Psoas muscle (tissue), 8 donors: ENCODE measurements around the gene HTR4. TPM values are rescaled to one million over a fixed set of nuclear protein-coding genes. Genes with fewer than 3 reads are reported as not detected.
A peak's percentile ranks its signal among the peaks of the same experiment; 100 is the strongest.

Experiments used
- ATAC-seq, 4 donors: fragments of 200-7000 bp; cut with Tn5 transposase; one replicate each; pipeline ENCODE4 v1.9.1; 2020; ENCODE audit warnings: moderate library complexity in 3 of 4, mild to moderate bottlenecking in 2 of 4
- DNase-seq, 2 donors: peaks; one replicate each; pipeline ENCODE4 v3.0.0-alpha.2; 2020
- H3K27ac ChIP-seq: fragments of 200-600 bp; one replicate; pipeline ENCODE4 v1.8.0; 2022
- H3K27me3 ChIP-seq, 3 donors: fragments of 200-600 bp in 1 of 3; one replicate each; pipeline versions ENCODE4 v1.6.1 to v1.8.0; 2013 to 2022; ENCODE audit warnings: low read length in 2 of 3, mild to moderate bottlenecking in 2 of 3, moderate library complexity in 1 of 3; ENCODE audit not compliant: insufficient read depth in 3 of 3
- H3K36me3 ChIP-seq, 2 donors: fragments of 200-600 bp in 1 of 2; one replicate each; pipeline versions ENCODE4 v1.6.1 to v1.8.0; 2013 to 2022; ENCODE audit warnings: low read depth in 1 of 2, mild to moderate bottlenecking in 1 of 2, moderate library complexity in 1 of 2; ENCODE audit not compliant: insufficient read depth in 1 of 2
- H3K4me1 ChIP-seq: fragments of 200-600 bp; one replicate; pipeline ENCODE4 v1.8.0; 2022
- H3K4me3 ChIP-seq: fragments of 200-600 bp; one replicate; pipeline ENCODE4 v1.8.0; 2022; ENCODE audit warnings: mild to moderate bottlenecking
- H3K9me3 ChIP-seq: fragments of 200-600 bp; one replicate; pipeline ENCODE4 v1.8.0; 2022
- CTCF ChIP-seq: fragments of 200-600 bp; IDR thresholded peaks from one replicate; pipeline ENCODE4 v1.8.0; 2022; ENCODE audit warnings: antibody characterized with exemption
- WGBS, 3 donors: extraction: QIAGEN DNeasy Blood & Tissue Kit; methylation state at CpG; one replicate each; pipeline versions ENCODE4 v1.1.6 to v1.1.7; 2013; 5-methylcytosine and 5-hydroxymethylcytosine counted together
- intact Hi-C, 2 donors: fragments of 100-400 bp; cut with DNase I; formaldehyde crosslinking; loops; one replicate each; pipeline versions ENCODE4 v1.11.0 to v1.14.2; 2022
- polyA plus RNA-seq, 3 donors: library from polyadenylated mRNA; stranded (reverse); fragments of 200-250 nt; gene quantifications; one replicate each; pipeline ENCODE4 v1.2.3, GENCODE V29; 2013
- total RNA-seq, 4 donors: library from RNA; stranded (reverse); fragmentation: NEBNext Ultra II Directional in 2 of 4; extraction: Animal tissue kit (Norgen Biotek cat#: 25700) in 2 of 4; gene quantifications; one replicate each; pipeline versions ENCODE4 v1.2.1 to v1.2.4, GENCODE V29; 2021 to 2023
- donor health status: healthy with polysubstance abuse.
- donor health status: DM: no; HTN: no; CAD: no; lungs with moderate emphysema.
- donor health status: Bipolar disorder and iron deficiency.
- donor health status: healthy.
- donor health status: DM: yes; HTN: yes; CAD: no.
- donor health status: DM: no; HTN: no; CAD: no.
- donor health status: DM: no; HTN: no; CAD: no.
- donor health status: DM: yes; HTN: yes; CAD: no.

Gene HTR4
- total and polyA plus RNA-seq, 7 donors: 0.01 to 0.46 (median 0.17) TPM; not detected in 3

- no peak overlapping the region for H3K4me3 ChIP-seq
These were observed 140.0 kb downstream of the HTR4 start for GRCh38 chr5:148514344-148514743.

GRCh38 chr5:148512498-148512897, 141.8 kb downstream of the HTR4 start:
- DNase-seq (no peak), ATAC-seq (no peak)
- intact Hi-C loops: no loop called here
- H3K27ac ChIP-seq: no peak overlapping the region
- no peaks in the 10 kb centered on the region for H3K4me1 ChIP-seq
- no peaks in the 10 kb centered on the region for H3K27me3 ChIP-seq
- H3K9me3 ChIP-seq: no peaks in the 10 kb centered on the region
- H3K4me3 ChIP-seq: no peak overlapping the region
- 85 to 87% (median 87%) methylated on average over 9 of the region's 9 CpGs for WGBS, 3 donors
- H3K36me3 ChIP-seq: no peaks in the 10 kb centered on the region
- TF ChIP-seq CTCF: no peak

More at GRCh38 chr5:148514344-148514743, 140.0 kb downstream of the HTR4 start:
- Histone ChIP-seq H3K9me3 (no peaks in the 10 kb centered on the region), H3K27ac (no peak overlapping the region), H3K4me1 (no peaks in the 10 kb centered on the region), H3K36me3 (no peaks in the 10 kb centered on the region), H3K27me3 (no peaks in the 10 kb centered on the region)
- DNase-seq (no peak), ATAC-seq (peak in 1 of 4 donors; percentile 65)
- intact Hi-C loops: no loop called here
- no peak for TF ChIP-seq CTCF

GRCh38 chr5:148511810-148512347, 142.4 kb downstream of the HTR4 start:
- Histone ChIP-seq H3K27me3 (no peaks in the 10 kb centered on the region), H3K4me1 (no peaks in the 10 kb centered on the region), H3K36me3 (no peaks in the 10 kb centered on the region), H3K27ac (no peak overlapping the region), H3K9me3 (no peaks in the 10 kb centered on the region), H3K4me3 (no peak overlapping the region)
- intact Hi-C loops: no loop called here
- TF ChIP-seq CTCF: no peak
- ATAC-seq (peak in 1 of 4 donors; percentile 38), DNase-seq (no peak)
- WGBS, 3 donors: 5 to 17% (median 7%) methylated on average over 1 of the region's 1 CpG

GRCh38 chr5:148509893-148510292, 144.4 kb downstream of the HTR4 start:
- intact Hi-C loops: no loop called here
- no peak for DNase-seq
- TF ChIP-seq CTCF: no peak
- Histone ChIP-seq H3K4me3 (no peak overlapping the region), H3K9me3 (no peaks in the 10 kb centered on the region), H3K27ac (no peak overlapping the region), H3K36me3 (no peaks in the 10 kb centered on the region), H3K4me1 (no peaks in the 10 kb centered on the region), H3K27me3 (no peaks in the 10 kb centered on the region)
- 84 to 94% (median 84%) methylated on average over 2 of the region's 2 CpGs for WGBS, 3 donors
- no peak for ATAC-seq

GRCh38 chr5:148507648-148508047, 146.7 kb downstream of the HTR4 start:
- no peaks in the 10 kb centered on the region for H3K4me1 ChIP-seq
- no peaks in the 10 kb centered on the region for H3K27me3 ChIP-seq
- H3K4me3 ChIP-seq: no peak overlapping the region
- no peak for TF ChIP-seq CTCF
- no peak overlapping the region for H3K27ac ChIP-seq
- no peak for ATAC-seq
- intact Hi-C loops: no loop called here
- WGBS, 3 donors: 63 to 77% (median 68%) methylated on average over 3 of the region's 3 CpGs
- no peaks in the 10 kb centered on the region for H3K9me3 ChIP-seq
- no peak for DNase-seq
- no peaks in the 10 kb centered on the region for H3K36me3 ChIP-seq
